Caki2 (cell line): ENCODE measurements around the gene NTN4. TPM values are rescaled to one million over a fixed set of nuclear protein-coding genes. Genes with fewer than 3 reads are reported as not detected.
"Not testable (repeated sequence)": the region's sequence is repeated elsewhere in the genome, so short reads cannot be mapped to it uniquely, and the experiment has no call there.

ENCODE experiments used
- DNase-seq: peaks from one replicate; pipeline ENCODE4 v3.0.0-alpha.2; 2015; ENCODE audit warnings: low read depth
- in situ Hi-C: cut with HindIII; loops from 2 replicates; pipeline ENCODE4 v1.10.0; 2016; ENCODE audit warnings: low sequenced_read_pairs, low pct_unique_long_range_greater_than_20kb, mixed read lengths
- total RNA-seq: library from RNA; depleted of rRNA; stranded (reverse); fragments of >200 nt; shearing (Covaris generic); gene quantifications from 2 replicates; pipeline ENCODE4 v1.2.3, GENCODE V29; 2014; ENCODE audit warnings: low replicate concordance

The NTN4 gene
- total RNA-seq, 1 experiment from 2014 or later = 91.7 TPM

- in situ Hi-C loops = no loop called here
- DNase-seq = peak; percentile 29
Measured at GRCh38 chr12:95763809-95764253, 26.7 kb downstream of the NTN4 start.

DNA sequence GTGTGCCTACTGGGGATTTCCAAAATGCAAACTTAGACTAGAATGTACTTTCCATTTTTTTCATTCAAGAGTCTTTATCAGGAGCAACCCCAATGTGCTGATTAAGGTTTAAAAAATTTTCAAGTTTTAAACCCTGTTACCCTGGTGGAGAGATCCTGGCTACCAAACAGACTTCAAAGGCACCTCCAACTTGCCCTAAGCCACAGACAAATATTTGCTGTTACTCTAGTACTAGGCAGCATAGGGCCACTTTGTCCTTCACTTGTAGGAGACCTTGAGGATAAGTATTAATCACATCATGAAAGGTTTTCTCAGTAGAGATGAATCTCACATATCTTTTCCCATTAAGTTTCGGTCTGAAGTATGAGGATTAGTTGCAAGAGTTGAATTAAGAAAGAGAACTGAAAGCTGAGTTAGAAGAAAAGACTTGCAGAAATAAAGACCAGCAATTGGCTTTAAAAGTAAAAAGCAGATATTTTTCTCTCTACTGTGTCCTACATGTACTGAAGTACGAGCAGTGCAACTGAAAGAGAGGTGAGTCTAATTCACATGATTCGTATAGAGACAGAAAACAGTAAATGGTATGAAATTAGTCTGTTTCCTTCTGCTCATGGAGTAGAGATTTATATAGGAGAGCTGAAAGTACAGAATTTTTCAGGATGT, 28.3 kb downstream of the NTN4 start:
- in situ Hi-C loops = no loop called here
- DNase-seq = no peak

- DNase-seq = no peak
Measured at GRCh38 chr12:95760371-95760770, 30.2 kb downstream of the NTN4 start.

GRCh38 chr12:95759718-95760117, 30.8 kb downstream of the NTN4 start:
- DNase-seq = no peak
- in situ Hi-C loops = no loop called here

More at GRCh38 chr12:95760371-95760770, 30.2 kb downstream of the NTN4 start:
- in situ Hi-C loops = no loop called here

GRCh38 chr12:95759039-95759438, 31.5 kb downstream of the NTN4 start:
- in situ Hi-C loops = no loop called here
- DNase-seq = no peak

- in situ Hi-C loops = no loop called here
- no peak for DNase-seq
Measured at GRCh38 chr12:95756362-95756761, 34.2 kb downstream of the NTN4 start.

DNA sequence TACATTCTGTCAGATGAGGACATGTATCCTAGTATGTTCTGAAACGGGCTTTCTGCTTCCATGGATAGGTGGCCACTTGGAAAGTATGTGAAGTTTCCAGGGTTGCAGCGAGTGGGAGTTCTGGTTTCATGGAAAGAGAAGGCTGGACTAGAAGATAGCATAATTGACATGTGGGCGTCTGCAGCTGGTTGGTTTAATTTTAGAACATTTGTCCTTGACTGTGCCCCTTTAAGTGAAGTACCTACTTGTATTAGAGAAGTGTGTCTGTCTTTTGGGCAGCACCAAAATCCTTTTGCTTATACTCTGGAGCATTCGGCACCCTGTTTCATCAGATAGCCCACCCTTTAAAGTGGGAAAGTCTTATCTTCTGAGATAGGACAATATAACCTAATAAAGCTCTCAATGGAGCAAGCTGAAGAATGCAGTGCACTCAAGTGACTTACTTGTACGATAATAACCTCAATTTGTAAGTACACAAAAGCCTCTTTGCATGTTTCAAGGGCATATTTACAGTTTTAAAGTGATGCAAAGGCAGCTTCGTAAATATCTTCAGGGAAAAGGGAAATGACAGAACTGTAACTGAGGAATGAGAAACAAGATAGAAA, 35.2 kb downstream of the NTN4 start:
- DNase-seq = no peak
- in situ Hi-C loops = no loop called here

- in situ Hi-C loops, DNase-seq: not testable (repeated sequence)
Measured at GRCh38 chr12:95746062-95746461, 44.5 kb downstream of the NTN4 start.

DNA sequence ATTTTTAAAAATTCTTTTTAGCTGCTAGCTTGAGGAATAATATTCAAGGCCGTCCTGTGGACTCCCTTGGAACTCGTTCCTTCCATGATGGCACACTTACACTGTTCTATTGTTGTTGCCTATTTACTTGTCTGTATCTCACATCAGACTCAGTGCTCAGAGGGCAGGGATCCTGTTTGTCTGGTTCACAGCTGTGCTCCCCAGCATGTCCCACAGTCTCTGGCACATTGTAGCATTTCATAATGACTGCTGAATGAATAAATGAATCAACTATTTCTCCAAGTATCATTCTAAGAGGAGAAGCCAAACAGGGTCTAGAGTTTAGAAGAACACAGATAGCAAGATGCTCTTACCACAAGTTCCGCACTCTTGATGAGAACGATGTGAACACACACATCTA, 48.0 kb downstream of the NTN4 start:
- DNase-seq = no peak
- in situ Hi-C loops = no loop called here

DNA sequence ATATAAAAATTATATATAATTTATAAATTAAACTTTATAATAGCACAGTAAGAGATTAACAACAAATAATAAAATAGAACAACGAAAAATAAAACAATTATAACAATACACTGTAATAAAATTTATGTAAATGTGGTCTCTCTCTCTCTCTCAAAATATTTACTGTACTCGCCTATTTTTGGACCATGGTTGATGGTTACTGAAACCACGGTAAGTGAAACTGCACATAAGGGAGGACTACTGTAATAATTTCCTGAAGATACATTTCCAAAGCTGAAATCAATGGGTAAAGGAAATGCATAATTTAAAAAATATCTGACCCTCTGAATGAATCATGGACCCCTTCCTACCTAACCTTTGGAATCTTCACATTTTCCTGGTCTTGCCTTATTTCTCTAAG, 48.9 kb downstream of the NTN4 start:
- no peak for DNase-seq
- in situ Hi-C loops = no loop called here

- DNase-seq = no peak
Measured at GRCh38 chr12:95740751-95741150, 49.8 kb downstream of the NTN4 start.

GRCh38 chr12:95739561-95740313, 50.8 kb downstream of the NTN4 start:
- DNase-seq = no peak
- in situ Hi-C loops = no loop called here

More at GRCh38 chr12:95740751-95741150, 49.8 kb downstream of the NTN4 start:
- in situ Hi-C loops = no loop called here

DNA sequence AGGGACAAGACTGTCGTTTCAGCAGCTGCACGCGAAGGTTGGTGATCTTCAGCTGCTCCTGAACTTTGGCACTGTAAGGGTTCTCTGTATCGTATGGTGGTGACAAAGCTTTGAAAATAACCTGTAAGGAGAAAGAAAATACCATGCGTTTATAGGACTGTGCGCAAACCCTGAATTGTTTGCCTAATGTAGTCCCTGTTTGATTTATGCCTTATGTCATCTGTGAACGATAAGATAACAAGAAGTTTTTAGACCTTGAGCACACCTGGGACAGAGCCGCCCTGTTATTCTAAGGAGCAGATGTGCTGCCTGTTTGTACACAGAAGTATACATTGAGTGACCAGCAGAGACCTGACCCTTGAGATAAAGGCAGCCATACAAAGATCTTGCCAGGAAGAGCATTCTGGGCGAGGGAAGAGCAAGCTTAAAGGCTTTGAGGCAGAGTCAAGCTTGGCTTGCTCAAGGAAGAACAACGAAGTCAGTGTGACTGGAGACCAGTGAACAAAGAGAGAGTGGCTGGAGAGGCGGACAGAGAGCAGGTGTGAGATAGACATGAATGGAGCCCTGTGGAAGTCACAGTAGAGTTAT, 52.4 kb downstream of the NTN4 start:
- in situ Hi-C loops = no loop called here
- DNase-seq = no peak

- in situ Hi-C loops = no loop called here
- no peak for DNase-seq
Measured at GRCh38 chr12:95736631-95737030, 53.9 kb downstream of the NTN4 start.

DNA sequence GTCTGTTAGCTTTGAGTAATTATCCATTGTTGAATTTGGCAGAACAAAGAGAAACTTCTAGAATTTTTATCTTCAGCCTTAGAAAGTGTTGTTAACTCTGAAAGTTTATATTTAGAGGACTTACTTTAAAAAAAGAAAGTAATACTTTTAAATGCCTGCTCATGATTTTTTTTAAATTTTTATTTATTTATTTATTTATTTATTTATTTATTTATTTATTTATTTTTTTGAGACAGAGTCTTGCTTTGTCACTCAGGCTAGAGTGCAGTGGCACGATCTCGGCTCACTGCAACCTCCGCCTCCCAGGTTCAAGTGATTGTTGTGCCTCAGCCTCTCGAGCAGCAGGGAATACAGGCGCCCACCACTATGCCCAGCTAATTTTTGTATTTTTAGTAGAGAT, 54.8 kb downstream of the NTN4 start:
- in situ Hi-C loops, DNase-seq: not testable (repeated sequence)

DNA sequence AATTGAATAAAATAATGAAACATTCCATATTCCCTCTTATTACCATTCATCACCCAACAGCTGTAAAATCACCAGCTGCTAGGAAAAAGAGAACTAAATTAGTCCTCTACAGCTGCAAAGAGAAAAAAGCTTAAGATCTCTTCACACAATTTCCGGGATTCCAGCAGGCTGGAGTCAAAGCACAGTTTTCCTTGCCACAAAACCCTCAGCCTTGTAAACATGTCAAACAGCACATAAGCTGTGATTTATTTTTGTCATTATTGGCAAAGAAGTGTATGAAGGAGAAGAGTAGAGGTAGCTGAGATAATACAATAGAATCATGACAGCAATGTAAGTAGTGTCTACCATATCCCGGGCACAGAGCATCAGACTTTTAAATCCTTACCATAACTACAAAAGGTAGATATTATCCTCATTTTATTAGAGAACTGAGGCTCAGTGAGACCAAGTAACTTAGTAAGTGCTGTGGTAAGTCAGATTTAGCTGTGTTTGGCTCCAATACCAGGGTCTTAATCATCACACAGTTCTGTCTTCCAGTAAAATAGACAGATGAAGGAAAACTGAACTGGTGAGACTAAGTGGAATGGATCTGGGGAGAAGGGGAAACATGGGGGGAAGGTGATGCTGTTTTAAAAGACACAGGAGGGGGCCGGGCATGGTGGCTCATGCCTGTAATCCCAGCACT, 57.3 kb downstream of the NTN4 start:
- peak; percentile 28 for DNase-seq
- in situ Hi-C loops = no loop called here

DNA sequence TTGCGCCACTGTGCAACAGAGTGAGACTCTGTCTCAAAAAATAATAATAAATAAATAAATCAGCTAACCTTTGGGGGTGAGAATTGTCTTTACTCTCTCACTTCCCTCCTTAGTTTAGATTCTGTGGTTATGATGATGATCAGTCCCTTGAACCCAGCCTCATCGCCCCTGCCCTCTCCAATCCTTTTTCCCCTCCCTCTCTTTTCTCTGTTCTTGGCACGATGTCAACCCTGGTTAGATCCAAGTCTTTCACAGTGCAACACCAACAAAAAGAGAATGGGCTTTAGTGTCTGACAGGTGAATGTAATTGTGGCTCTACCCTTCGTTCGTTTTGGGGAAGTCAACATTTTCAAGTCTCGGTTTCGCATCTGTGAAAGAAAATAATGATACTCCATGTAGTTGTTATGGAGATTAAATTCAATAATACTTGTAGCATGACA, 59.0 kb downstream of the NTN4 start:
- in situ Hi-C loops = no loop called here
- no peak for DNase-seq

GRCh38 chr12:95730457-95730856, 60.1 kb downstream of the NTN4 start:
- DNase-seq = no peak
- in situ Hi-C loops = no loop called here
